Measurements from ENCODE around the gene SMAD2. TPM values are rescaled to one million over a fixed set of nuclear protein-coding genes. Genes with fewer than 3 reads are reported as not detected.

SMAD2 gene
- total and polyA plus RNA-seq, 2 experiments from 2014 or later = 58.5 to 108 TPM

- WGBS (ENCODE audit: low lambda C conversion rate, missing lambda C conversion rate) = 85% methylated on average over 13 of the region's 13 CpGs
- DNase-seq (ENCODE audit: low spot score) = no peak
- Histone ChIP-seq H3K36me3 (replicated peaks; ENCODE audit: insufficient read depth, low read depth) (no peaks in the 10 kb centered on the region), H3K4me3 (no peak overlapping the region), H3K79me2 (no peaks in the 10 kb centered on the region), H3K9me2 (replicated peaks; ENCODE audit: insufficient read depth) (no peaks in the 10 kb centered on the region), H3K4me1 (ENCODE audit: insufficient read depth) (no peaks in the 10 kb centered on the region), H4K20me1 (ENCODE audit: insufficient read depth, poor library complexity, severe bottlenecking) (no peaks in the 10 kb centered on the region), H3K9me3 (ENCODE audit: low read depth) (no peaks in the 10 kb centered on the region), H3K27ac (no peak overlapping the region), H3K27me3 (no peaks in the 10 kb centered on the region), H3K4me2 (no peak overlapping the region), H2AFZ (no peak overlapping the region)
- no peak for TF ChIP-seq CTCF (IDR thresholded peaks at IDR 0.05; ENCODE audit: poor library complexity)
- no peak for TF ChIP-seq EZH2phosphoT487 (IDR thresholded peaks at IDR 0.05; ENCODE audit: low read depth, severe bottlenecking, unreplicated experiment)
- TF ChIP-seq EZH2 (IDR thresholded peaks at IDR 0.05; ENCODE audit: borderline replicate concordance) = no peak
Observed at GRCh38 chr18:47799376-47799775, 131.1 kb downstream of the SMAD2 start.

GRCh38 chr18:47798366-47798765 is 132.1 kb downstream of the SMAD2 start:
- H3K27me3 ChIP-seq = no peaks in the 10 kb centered on the region
- H2AFZ ChIP-seq = no peak overlapping the region
- H3K4me3 ChIP-seq = no peak overlapping the region
- H3K27ac ChIP-seq = no peak overlapping the region
- H3K36me3 ChIP-seq (replicated peaks; ENCODE audit: insufficient read depth, low read depth) = no peaks in the 10 kb centered on the region
- TF ChIP-seq CTCF (IDR thresholded peaks at IDR 0.05; ENCODE audit: poor library complexity) (no peak), EZH2phosphoT487 (IDR thresholded peaks at IDR 0.05; ENCODE audit: low read depth, severe bottlenecking, unreplicated experiment) (no peak), EZH2 (IDR thresholded peaks at IDR 0.05; ENCODE audit: borderline replicate concordance) (no peak)
- H3K9me2 ChIP-seq (replicated peaks; ENCODE audit: insufficient read depth) = no peaks in the 10 kb centered on the region
- H3K4me1 ChIP-seq (ENCODE audit: insufficient read depth) = no peaks in the 10 kb centered on the region
- DNase-seq (ENCODE audit: low spot score) = no peak
- no peaks in the 10 kb centered on the region for H3K9me3 ChIP-seq (ENCODE audit: low read depth)
- no peaks in the 10 kb centered on the region for H4K20me1 ChIP-seq (ENCODE audit: insufficient read depth, poor library complexity, severe bottlenecking)
- H3K79me2 ChIP-seq = no peaks in the 10 kb centered on the region
- WGBS (ENCODE audit: low lambda C conversion rate, missing lambda C conversion rate) = 88% methylated on average over 11 of the region's 11 CpGs
- H3K4me2 ChIP-seq = no peak overlapping the region

GRCh38 chr18:47797126-47797525 is 133.3 kb downstream of the SMAD2 start:
- Histone ChIP-seq H2AFZ (no peak overlapping the region), H3K79me2 (no peaks in the 10 kb centered on the region), H3K36me3 (replicated peaks; ENCODE audit: insufficient read depth, low read depth) (no peaks in the 10 kb centered on the region), H3K9me2 (replicated peaks; ENCODE audit: insufficient read depth) (no peaks in the 10 kb centered on the region), H3K4me3 (no peak overlapping the region), H4K20me1 (ENCODE audit: insufficient read depth, poor library complexity, severe bottlenecking) (no peaks in the 10 kb centered on the region), H3K27me3 (no peaks in the 10 kb centered on the region), H3K4me1 (ENCODE audit: insufficient read depth) (no peaks in the 10 kb centered on the region), H3K27ac (no peak overlapping the region), H3K4me2 (no peak overlapping the region), H3K9me3 (ENCODE audit: low read depth) (no peaks in the 10 kb centered on the region)
- 93% methylated on average over 5 of the region's 5 CpGs for WGBS (ENCODE audit: low lambda C conversion rate, missing lambda C conversion rate)
- no peak for DNase-seq (ENCODE audit: low spot score)
- TF ChIP-seq EZH2 (IDR thresholded peaks at IDR 0.05; ENCODE audit: borderline replicate concordance) (no peak), EZH2phosphoT487 (IDR thresholded peaks at IDR 0.05; ENCODE audit: low read depth, severe bottlenecking, unreplicated experiment) (no peak), CTCF (IDR thresholded peaks at IDR 0.05; ENCODE audit: poor library complexity) (no peak)

DNA sequence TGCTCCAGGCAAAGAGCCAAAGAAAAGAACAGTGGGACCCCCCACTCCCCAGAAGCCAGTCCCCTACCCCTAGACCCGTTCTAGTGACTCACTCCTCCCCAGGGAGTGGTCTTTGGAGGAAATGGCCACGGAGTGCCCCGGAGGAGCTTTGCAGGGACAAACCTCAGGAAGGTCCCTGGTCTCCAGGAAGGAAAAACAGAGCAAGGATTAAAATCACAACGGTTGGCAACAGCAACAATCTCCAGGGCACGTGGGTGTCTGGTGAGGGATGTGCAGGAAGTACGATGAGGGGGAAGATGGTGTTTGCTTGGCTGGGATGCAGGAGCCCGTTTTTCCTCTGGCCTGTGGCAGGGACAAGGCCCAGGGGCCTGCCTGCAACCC is 135.0 kb downstream of the SMAD2 start:
- Histone ChIP-seq H3K4me3 (no peak overlapping the region), H3K27ac (no peak overlapping the region), H4K20me1 (ENCODE audit: insufficient read depth, poor library complexity, severe bottlenecking) (no peaks in the 10 kb centered on the region), H3K4me1 (ENCODE audit: insufficient read depth) (no peaks in the 10 kb centered on the region), H3K27me3 (no peaks in the 10 kb centered on the region), H2AFZ (no peak overlapping the region), H3K79me2 (no peaks in the 10 kb centered on the region), H3K4me2 (no peak overlapping the region), H3K9me2 (replicated peaks; ENCODE audit: insufficient read depth) (no peaks in the 10 kb centered on the region), H3K36me3 (replicated peaks; ENCODE audit: insufficient read depth, low read depth) (no peaks in the 10 kb centered on the region), H3K9me3 (ENCODE audit: low read depth) (no peaks in the 10 kb centered on the region)
- 79% methylated on average over 7 of the region's 7 CpGs for WGBS (ENCODE audit: low lambda C conversion rate, missing lambda C conversion rate)
- DNase-seq (ENCODE audit: low spot score) = no peak
- no peak for TF ChIP-seq CTCF (IDR thresholded peaks at IDR 0.05; ENCODE audit: poor library complexity)
- no peak for TF ChIP-seq EZH2phosphoT487 (IDR thresholded peaks at IDR 0.05; ENCODE audit: low read depth, severe bottlenecking, unreplicated experiment)
- no peak for TF ChIP-seq EZH2 (IDR thresholded peaks at IDR 0.05; ENCODE audit: borderline replicate concordance)
